ENCODE measurements around the gene ANKRD11. TPM values are rescaled to one million over a fixed set of nuclear protein-coding genes. Genes with fewer than 3 reads are reported as not detected.
A peak's percentile ranks its signal among the peaks of the same experiment; 100 is the strongest.
"Not testable (repeated sequence)": the region's sequence is repeated elsewhere in the genome, so short reads cannot be mapped to it uniquely, and the experiment has no call there.

Gene ANKRD11
- total RNA-seq, 1 experiment from 2014 or later = 54.4 TPM

DNA sequence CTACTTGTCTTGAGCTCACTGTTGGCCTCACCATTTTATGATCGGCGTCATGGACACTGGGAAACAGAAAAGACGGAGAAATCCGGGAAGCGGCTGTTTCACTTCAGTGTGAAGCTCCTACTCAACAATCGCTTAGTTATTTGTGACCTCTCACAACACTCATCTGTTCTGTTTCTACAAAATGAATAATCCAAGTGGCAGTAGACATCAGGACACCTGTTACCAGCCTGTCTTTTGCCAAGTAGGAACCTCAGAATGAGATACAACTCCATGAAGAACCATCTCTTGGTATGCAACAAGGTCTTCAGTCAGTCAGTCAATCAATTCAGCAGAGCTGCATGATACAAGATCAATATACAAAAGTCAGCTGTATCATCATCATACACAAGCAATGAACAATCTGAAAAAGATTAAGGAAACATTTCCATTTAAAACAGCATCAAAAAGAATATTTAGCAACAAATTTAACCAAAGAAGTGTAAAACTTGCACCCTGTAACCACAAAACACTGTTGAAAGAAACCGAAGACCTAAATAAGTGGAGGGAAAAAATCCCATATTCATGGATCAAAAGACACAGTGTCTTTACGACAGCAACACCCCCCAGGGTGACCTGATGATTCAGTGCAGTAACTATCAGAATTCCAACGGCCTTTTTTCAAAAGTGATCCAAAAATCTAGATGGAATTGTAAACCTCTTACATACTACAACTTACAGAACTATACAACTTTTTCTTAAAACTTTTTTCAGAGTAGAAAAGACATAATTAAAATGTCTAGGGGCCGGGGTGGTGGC, 63.4 kb downstream of the ANKRD11 start:
- Histone ChIP-seq H3K4me3 (ENCODE audit: insufficient read depth, low read depth, low read length) (no peak overlapping the region), H3K27me3 (ENCODE audit: control insufficient read depth, insufficient read depth, low read length) (no peaks in the 10 kb centered on the region), H3K36me3 (replicated peaks; ENCODE audit: control insufficient read depth, insufficient read depth, low read length) (no peaks in the 10 kb centered on the region; the same call in 1 of the 2 replicates)
- DNase-seq = no peak

DNA sequence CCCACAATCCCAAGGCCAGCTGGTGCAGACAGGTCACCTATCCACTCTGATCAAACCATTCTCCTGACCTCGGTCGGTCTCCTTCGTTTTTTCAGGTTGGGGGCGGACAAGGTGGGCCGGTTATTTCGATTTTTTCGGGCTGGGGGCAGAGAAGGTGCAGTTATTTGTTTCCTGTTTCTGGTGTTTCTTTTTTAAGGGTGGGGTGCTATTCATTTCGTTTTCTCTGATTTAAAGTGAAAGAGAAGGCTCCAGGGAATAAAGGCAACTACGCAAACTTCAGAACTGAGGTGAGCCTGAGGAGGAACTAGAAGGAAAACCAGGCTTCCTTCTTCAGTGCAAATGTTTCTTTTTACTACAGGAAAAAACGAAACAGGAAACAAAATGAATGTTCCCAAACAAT, 64.8 kb downstream of the ANKRD11 start:
- H3K4me3 ChIP-seq (ENCODE audit: insufficient read depth, low read depth, low read length) = no peak overlapping the region
- no peaks in the 10 kb centered on the region for H3K27me3 ChIP-seq (ENCODE audit: control insufficient read depth, insufficient read depth, low read length)
- DNase-seq = no peak
- H3K36me3 ChIP-seq (replicated peaks; ENCODE audit: control insufficient read depth, insufficient read depth, low read length) = no peaks in the 10 kb centered on the region; the same call in 1 of the 2 replicates

DNA sequence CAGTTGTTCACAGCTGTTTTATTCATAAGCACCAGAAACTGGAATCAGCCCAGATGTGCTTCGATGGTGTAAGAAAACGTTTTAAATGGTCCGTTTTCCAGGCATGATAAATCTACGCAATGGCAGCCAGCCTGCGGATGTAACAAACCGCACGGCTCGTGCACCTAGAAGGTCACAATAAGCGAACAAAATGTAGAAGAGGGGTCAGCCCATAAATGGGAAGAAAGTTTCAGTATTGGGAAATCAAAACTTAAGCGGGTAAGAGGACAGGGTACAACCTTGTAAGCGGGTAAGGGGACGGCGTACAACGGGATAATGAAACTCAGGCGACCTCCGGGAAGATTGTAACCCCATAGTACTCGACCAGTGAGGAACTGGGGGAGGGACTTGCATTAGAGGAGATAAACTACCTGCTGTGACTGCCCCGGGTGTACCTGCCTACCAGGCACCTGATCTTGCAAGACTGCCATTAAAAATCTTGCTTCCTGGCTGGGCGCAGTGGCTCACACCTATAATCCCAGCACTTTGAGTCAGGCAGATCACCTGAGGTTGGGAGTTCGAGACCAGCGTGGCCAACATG, 66.6 kb downstream of the ANKRD11 start:
- Histone ChIP-seq H3K36me3 (replicated peaks; ENCODE audit: control insufficient read depth, insufficient read depth, low read length) (no peaks in the 10 kb centered on the region; the same call in none of the 2 replicates), H3K27me3 (ENCODE audit: control insufficient read depth, insufficient read depth, low read length) (no peaks in the 10 kb centered on the region), H3K4me3 (ENCODE audit: insufficient read depth, low read depth, low read length) (no peak overlapping the region)
- no peak for DNase-seq

DNA sequence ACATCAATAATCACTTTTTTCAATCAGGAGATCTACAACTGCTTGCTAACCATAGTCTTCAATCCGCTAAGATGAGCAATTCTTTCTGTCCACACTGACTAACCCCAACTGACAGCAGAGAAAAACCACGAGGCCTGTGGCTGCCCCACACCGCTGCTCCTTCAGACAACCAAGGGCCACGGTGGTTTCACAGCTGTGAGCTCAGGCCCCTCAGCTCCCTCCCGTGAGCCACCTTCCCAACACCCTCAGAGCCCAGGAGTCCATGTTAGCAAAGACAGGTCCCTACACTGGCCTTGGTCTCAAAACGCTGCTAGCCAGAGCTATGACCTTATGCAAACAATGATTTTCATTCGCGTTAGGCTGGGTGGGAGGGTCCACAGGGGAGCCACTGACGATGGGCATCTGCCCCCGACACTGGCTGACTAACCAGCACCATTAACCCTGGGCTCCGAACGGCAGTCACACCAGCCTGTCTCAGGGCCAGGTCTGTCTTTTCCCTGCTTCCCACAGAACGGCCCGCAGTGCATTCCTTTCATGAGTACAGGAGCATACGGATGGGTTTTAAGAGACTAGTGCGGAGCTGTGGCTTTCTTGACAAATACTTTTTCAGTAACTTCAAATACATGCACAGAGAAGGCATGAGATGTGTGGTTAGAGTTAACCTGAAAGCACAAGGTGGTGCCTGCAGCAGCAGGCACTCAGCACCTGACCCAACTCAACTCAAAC, 67.3 kb downstream of the ANKRD11 start:
- no peak overlapping the region for H3K4me3 ChIP-seq (ENCODE audit: insufficient read depth, low read depth, low read length)
- DNase-seq = no peak
- H3K27me3 ChIP-seq (ENCODE audit: control insufficient read depth, insufficient read depth, low read length) = no peaks in the 10 kb centered on the region
- H3K36me3 ChIP-seq (replicated peaks; ENCODE audit: control insufficient read depth, insufficient read depth, low read length) = no peaks in the 10 kb centered on the region; the same call in none of the 2 replicates

DNA sequence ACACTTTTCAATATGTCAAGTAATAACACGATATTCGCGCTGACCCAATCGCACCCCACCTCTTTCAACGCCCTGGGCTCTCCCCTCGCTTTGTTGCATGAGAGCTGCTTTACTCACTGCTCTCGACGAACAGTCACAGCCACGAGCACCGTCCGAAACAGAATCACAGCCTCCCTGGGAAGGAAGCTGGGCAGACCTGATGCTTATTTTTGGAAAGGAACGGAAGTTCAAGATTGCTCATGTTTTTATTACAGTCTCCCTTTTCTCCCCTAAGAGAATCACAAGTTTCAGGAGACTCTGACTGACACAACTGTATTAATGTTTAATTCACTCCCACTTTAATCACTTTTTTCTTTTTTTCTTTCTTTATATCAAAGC, 67.8 kb downstream of the ANKRD11 start:
- DNase-seq = no peak
- Histone ChIP-seq H3K4me3 (ENCODE audit: insufficient read depth, low read depth, low read length) (no peak overlapping the region), H3K27me3 (ENCODE audit: control insufficient read depth, insufficient read depth, low read length) (no peaks in the 10 kb centered on the region), H3K36me3 (replicated peaks; ENCODE audit: control insufficient read depth, insufficient read depth, low read length) (no peaks in the 10 kb centered on the region; the same call in none of the 2 replicates)

DNA sequence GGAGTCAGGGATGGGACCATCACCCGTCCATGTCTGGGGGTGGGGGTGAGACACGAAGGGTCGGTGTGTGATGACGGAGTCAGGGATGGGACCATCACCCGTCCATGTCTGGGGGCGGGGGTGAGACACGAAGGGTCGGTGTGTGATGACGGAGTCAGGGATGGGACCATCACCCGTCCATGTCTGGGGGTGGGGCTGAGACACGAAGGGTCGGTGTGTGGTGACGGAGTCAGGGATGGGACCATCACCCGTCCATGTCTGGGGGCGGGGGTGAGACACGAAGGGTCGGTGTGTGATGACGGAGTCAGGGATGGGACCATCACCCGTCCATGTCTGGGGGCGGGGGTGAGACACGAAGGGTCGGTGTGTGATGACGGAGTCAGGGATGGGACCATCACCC, 69.1 kb downstream of the ANKRD11 start:
- H3K27me3 ChIP-seq (ENCODE audit: control insufficient read depth, insufficient read depth, low read length); H3K4me3 ChIP-seq (ENCODE audit: insufficient read depth, low read depth, low read length); H3K36me3 ChIP-seq (replicated peaks; ENCODE audit: control insufficient read depth, insufficient read depth, low read length); DNase-seq: not testable (repeated sequence)

DNA sequence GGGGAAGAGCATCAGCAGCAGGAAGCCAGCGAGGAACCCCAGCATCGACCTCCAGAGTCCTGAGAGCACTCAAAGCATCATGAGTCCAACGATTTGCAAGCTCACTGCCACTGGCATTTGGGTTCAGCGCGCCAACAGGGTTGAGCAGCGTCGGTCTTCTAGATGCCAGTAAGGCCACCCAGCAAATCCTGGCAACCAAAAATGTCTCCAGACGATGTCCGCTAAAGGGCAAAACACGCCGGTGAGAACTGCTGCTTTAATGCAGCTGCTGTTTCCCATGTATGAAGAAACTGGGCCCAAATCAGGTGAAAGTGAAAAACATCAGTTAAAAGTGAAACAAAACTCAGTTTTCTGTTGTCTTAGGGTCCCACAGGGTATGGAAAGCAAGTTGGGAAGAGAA, 70.2 kb downstream of the ANKRD11 start:
- no peaks in the 10 kb centered on the region; the same call in none of the 2 replicates for H3K36me3 ChIP-seq (replicated peaks; ENCODE audit: control insufficient read depth, insufficient read depth, low read length)
- H3K27me3 ChIP-seq (ENCODE audit: control insufficient read depth, insufficient read depth, low read length) = no peaks in the 10 kb centered on the region
- no peak for DNase-seq
- H3K4me3 ChIP-seq (ENCODE audit: insufficient read depth, low read depth, low read length) = no peak overlapping the region

DNA sequence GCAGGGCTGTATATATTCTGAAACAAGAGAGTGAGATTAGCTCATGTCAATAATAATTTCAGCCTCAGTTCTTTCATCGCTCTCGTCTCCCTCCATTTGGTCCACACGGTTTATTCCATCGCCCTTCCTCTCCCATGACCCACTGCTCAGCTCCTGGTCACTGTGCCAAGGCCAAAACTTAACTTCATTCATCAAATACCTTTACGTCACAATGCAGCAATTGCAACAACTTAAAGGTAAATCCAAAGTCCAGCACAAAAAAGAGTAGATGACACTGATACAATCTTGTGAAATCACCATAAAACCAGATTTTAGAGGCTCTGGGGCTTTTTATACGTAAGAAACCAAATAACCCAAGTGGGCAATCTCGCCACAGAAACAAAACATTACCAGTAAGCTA, 72.0 kb downstream of the ANKRD11 start:
- DNase-seq = no peak
- H3K4me3 ChIP-seq (ENCODE audit: insufficient read depth, low read depth, low read length) = no peak overlapping the region

DNA sequence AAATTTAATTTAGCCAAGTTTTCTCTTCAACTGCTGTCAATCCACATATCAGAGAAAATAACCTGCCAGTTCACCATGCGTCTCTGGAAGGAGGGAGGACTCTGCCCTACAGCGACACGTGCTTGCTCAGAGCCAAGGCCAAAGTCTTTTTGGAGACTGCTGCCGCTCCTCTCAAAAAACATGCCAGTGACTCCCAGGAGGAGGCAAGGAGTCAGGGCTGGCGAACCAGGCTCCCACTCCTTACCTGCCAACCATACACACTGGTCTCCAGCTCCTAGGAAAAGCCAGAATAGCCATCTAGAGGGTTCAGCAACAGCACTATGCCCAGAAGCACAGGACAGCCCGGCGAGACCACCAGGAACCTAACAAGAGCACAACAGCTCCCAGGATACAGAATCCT, 73.0 kb downstream of the ANKRD11 start:
- H3K36me3 ChIP-seq (replicated peaks; ENCODE audit: control insufficient read depth, insufficient read depth, low read length) = no peaks in the 10 kb centered on the region; the same call in none of the 2 replicates
- H3K4me3 ChIP-seq (ENCODE audit: insufficient read depth, low read depth, low read length) = no peak overlapping the region
- no peak for DNase-seq
- H3K27me3 ChIP-seq (ENCODE audit: control insufficient read depth, insufficient read depth, low read length) = no peaks in the 10 kb centered on the region

More for the DNA sequence above, 72.0 kb downstream of the ANKRD11 start:
- no peaks in the 10 kb centered on the region; the same call in none of the 2 replicates for H3K36me3 ChIP-seq (replicated peaks; ENCODE audit: control insufficient read depth, insufficient read depth, low read length)
- no peaks in the 10 kb centered on the region for H3K27me3 ChIP-seq (ENCODE audit: control insufficient read depth, insufficient read depth, low read length)

DNA sequence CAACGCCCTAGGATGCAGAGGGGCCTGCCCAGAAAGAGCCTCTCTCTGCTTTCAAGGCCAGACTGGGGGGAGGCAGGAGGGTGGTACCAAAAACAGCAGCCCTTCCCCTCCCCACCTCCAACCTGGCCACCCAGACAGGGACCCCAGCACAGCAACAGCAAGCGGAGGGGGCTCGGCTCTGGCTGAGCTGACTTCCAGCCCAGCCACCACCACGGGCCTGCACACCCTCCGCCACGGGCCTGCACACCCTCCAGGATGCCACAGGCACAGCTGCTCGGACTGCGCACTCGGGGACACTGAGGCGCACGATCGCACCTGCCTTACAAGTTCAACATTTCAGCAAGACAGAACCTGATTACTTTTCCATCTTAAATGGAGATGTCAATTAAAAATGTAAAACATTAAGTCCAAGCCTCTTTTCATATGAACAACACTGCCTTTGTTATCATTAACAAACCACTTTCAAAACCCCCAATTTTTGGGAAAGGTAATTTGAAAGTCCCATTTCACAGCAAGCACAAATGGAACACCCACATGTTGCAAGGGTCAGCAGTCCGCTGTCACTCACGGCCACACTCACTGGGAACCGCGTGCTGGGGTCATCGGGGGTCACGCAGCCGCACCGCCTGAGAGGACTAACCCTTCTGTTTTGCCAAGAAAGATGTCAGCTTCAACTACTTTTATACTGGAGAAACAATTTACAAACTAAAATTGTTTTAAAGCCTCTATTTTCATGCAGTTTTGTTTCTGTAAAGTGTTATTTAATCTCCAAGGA, 76.4 kb downstream of the ANKRD11 start:
- no peak for DNase-seq
- Histone ChIP-seq H3K4me3 (ENCODE audit: insufficient read depth, low read depth, low read length) (no peak overlapping the region), H3K36me3 (replicated peaks; ENCODE audit: control insufficient read depth, insufficient read depth, low read length) (no peaks in the 10 kb centered on the region; the same call in 1 of the 2 replicates), H3K27me3 (ENCODE audit: control insufficient read depth, insufficient read depth, low read length) (no peaks in the 10 kb centered on the region)

DNA sequence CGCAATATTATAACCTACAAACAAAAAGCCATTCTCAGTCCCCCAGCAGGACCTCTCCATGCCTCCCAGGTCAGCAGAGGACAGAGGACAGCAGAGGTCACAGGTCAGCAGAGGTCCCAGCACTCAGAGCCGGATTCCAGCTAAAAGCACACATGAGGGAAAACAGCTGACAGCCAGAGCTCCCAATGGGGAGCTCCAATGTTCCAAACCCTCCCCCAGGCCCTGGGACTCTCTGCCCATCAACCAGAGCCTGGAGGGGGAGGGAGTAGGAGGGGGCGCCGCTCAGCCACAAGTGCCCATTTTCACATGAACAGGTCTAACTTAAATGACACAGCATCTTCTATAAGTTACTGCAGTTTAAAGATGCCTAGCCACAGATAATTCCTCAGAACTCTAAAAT, 77.5 kb downstream of the ANKRD11 start:
- no peaks in the 10 kb centered on the region for H3K27me3 ChIP-seq (ENCODE audit: control insufficient read depth, insufficient read depth, low read length)
- H3K36me3 ChIP-seq (replicated peaks; ENCODE audit: control insufficient read depth, insufficient read depth, low read length) = no peaks in the 10 kb centered on the region; the same call in 1 of the 2 replicates
- peak; percentile 83 for DNase-seq
- H3K4me3 ChIP-seq (ENCODE audit: insufficient read depth, low read depth, low read length) = no peak overlapping the region

DNA sequence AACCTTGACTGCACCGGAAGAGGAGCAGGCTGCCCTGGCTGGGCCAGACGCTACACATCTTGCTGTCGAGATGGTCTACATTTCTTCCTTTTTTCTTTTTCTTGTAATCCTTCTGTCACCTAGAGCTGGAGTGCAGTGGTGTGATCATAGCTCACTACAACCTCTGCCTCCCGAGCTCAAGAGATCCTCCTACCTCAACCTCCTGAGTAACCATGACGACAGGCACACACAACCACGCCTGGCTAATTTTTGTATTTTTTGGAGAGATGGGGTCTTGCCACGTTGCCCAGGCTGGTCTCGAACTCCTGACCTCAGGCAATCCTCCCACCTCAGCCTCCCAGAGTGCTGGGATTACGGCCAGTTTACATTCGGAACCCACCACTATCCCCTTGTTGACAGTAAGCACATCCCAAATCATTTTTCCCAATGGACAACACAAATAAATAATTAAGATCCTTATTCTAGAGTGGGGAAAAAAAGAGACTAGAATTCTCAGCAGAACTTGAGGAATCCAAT, 79.0 kb downstream of the ANKRD11 start:
- Histone ChIP-seq H3K4me3 (ENCODE audit: insufficient read depth, low read depth, low read length) (no peak overlapping the region), H3K36me3 (replicated peaks; ENCODE audit: control insufficient read depth, insufficient read depth, low read length) (no peaks in the 10 kb centered on the region), H3K27me3 (ENCODE audit: control insufficient read depth, insufficient read depth, low read length) (no peaks in the 10 kb centered on the region)
- no peak for DNase-seq

DNA sequence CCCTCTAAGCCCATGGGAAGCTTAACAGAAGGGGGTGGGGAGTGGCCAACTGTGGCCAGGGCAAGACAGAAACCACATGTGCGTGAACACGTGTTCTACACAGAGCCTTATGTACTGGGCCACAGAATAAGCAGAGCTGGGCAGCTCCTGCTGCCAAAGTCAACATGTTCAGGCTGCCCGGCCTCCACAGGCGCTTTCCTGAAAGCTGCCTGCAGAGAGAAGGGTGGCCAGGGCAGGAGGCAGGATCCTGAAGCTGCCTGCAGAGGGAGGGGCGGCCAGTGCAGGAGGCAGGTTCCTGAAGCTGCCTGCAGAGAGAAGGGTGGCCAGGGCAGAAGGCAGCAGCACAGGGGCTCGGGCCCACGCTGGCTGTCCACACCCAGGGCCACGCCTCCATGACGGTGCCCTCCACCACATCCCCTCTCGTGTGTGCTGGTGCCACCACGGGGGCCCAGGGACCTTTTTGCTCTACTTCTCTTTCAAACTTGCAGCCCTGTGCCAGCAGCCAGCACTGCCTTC, 79.5 kb downstream of the ANKRD11 start:
- no peaks in the 10 kb centered on the region for H3K27me3 ChIP-seq (ENCODE audit: control insufficient read depth, insufficient read depth, low read length)
- no peaks in the 10 kb centered on the region for H3K36me3 ChIP-seq (replicated peaks; ENCODE audit: control insufficient read depth, insufficient read depth, low read length)
- H3K4me3 ChIP-seq (ENCODE audit: insufficient read depth, low read depth, low read length) = no peak overlapping the region
- DNase-seq = no peak

DNA sequence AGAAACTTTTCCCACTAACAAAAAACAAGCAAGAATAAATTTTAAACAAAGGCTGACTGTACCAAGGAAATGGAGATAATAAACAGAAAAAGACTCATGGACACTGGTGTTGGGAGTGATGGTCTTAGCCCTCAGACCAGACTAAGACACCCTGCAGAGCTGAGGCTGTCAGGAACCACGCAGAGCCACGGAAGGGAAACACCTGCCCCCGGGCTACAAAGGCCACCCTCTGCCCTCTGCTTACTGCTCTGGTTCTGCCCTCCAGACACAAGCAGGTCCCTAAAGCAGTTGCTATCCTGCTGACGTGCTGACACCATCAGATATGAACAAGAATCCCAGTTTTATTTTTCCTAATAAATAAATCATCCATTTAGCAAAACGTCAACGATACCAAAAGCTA, 80.0 kb downstream of the ANKRD11 start:
- H3K4me3 ChIP-seq (ENCODE audit: insufficient read depth, low read depth, low read length) = no peak overlapping the region
- no peak for DNase-seq
- H3K27me3 ChIP-seq (ENCODE audit: control insufficient read depth, insufficient read depth, low read length) = no peaks in the 10 kb centered on the region
- no peaks in the 10 kb centered on the region for H3K36me3 ChIP-seq (replicated peaks; ENCODE audit: control insufficient read depth, insufficient read depth, low read length)

All from H7 (cell line).